GM18868 (cell line): ENCODE measurements around the gene PRDM2.
A peak's percentile ranks its signal among the peaks of the same experiment; 100 is the strongest.
"Not testable (repeated sequence)": the region's sequence is repeated elsewhere in the genome, so short reads cannot be mapped to it uniquely, and the experiment has no call there.

ENCODE experiments used
- ATAC-seq: cut with Tn5 transposase; IDR thresholded peaks from one replicate; pipeline ENCODE4 v1.9.1; 2021; ENCODE audit warnings: mild to moderate bottlenecking, moderate library complexity; ENCODE audit not compliant: unreplicated experiment

The PRDM2 gene

DNA sequence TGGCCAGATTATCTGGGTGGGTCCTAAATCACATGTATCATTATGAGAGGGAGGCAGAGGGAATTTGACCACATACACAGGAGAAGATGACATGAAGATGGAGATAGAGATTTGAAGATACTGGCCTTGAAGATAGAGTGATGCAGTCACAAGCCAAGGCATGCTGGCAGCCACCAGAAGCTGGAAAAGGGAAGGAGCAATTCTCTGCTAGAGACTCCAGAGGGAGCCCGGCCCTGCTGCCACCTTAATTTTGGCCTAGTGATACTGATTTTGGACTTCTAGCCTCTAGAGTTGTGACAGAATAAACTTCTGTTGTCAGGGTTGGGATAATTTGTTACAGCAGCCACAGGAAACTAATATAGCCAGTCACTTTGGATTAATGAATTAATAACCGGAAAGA is 2.2 kb upstream of the PRDM2 start:
- ATAC-seq: no peak

- ATAC-seq: no peak
These were observed 478 bp upstream of the PRDM2 start for GRCh38 chr1:13699510-13699909.

- ATAC-seq: peak; percentile 30
These were observed 708 bp downstream of the PRDM2 start for GRCh38 chr1:13700521-13701270.

DNA sequence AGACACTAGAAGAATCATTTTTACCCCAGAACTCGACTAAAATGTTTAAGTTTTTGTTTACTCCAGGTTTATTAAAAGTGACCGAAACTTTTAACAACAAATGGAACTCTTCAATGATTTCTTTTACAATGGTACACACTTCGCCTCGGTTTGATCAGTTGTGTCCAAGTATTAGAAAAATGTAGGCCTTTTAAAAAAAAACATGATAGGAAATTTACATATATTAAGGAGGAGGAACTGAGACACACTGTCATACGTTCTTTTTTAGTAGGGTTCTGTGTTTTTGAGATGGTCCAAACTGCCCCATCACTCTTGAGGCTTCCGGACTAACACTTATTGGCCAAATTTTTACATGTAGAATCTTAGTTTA is 1.3 kb downstream of the PRDM2 start:
- no peak for ATAC-seq

DNA sequence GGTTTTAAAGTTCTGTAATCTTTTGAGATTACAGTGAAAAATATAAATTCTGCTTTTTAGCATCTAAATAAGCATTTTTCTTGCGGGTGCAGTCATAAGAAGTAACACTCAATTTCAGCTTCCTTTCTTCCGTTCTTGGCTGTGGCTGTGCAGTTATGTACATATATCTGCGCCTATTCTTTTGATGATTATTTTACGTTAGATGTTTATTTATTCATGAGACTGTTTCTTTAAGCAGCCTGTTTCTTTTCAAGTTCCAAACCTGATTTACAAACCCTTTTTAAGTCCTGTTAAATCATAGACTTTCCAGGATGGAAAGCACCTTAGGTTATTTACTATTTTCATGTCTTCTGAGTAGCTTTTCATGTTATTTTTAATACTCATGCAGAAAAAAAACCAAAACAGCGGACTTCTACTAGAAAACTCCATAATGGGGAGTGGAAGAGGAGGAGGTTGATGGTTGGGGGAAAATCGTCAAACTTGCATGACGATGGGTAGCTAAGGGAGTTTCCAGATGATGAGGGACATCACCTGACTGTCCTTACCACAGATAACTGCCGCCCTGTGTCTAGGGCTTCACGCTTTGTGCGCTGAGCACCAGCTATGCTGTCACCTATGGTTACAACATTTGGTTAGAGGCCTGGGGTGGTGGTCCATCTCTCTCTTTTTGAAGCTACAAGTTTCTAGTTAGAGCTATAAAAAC is 2.6 kb downstream of the PRDM2 start:
- ATAC-seq: peak; percentile 77

- no peak for ATAC-seq
These were observed 3.1 kb downstream of the PRDM2 start for GRCh38 chr1:13703128-13703513.

GRCh38 chr1:13703558-13704490 is 3.8 kb downstream of the PRDM2 start:
- ATAC-seq: no peak

- ATAC-seq: no peak
These were observed 6.1 kb downstream of the PRDM2 start for GRCh38 chr1:13706046-13706445.

DNA sequence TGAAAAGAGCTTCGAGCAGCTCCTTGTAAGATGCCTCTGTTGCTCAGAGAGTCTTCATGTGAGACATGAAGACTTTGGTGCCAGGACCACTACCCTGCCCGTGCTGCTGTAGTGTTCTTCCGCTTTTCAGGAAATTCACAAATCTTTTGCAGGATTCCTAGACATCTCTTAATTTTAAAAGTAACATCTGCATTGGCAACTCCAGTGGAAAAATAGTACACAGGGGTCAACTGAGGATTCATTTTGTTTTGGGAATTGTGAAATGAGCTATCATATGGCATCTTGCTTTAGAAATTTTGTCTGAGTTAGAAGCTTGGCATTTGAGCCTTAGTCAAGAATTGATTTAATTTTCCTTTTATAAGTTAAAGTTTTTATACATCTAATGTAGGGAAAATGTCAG is 7.2 kb downstream of the PRDM2 start:
- no peak for ATAC-seq

DNA sequence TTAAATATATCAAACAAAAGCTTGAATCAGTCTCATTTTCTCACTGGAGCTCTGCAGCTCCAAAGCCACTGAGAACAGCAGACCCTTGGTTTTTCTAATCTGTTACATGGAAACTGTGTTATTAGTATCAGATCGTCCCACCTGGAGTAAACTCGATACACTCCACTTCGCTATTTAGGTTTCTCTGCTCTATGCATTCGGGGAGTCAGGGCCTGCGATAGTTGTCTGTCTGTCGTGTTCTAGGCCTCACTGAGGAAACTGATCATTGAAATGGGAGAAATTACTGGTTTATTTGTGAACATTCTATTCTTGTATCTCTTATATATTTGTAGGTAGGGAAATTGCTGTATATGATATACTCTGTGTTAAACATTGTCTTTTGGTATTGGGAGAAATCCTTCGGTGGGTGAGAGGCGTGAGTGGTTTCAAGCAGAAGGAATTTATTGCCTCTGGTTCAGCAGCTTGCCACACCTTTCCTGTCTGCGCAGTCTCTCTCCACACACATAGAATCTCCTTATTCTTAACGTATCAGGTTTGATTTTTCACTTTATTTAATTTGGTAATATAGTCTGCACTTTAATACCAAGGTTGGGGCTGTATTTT is 8.5 kb downstream of the PRDM2 start:
- ATAC-seq: no peak

- no peak for ATAC-seq
These were observed 10.1 kb downstream of the PRDM2 start for GRCh38 chr1:13710086-13710485.

DNA sequence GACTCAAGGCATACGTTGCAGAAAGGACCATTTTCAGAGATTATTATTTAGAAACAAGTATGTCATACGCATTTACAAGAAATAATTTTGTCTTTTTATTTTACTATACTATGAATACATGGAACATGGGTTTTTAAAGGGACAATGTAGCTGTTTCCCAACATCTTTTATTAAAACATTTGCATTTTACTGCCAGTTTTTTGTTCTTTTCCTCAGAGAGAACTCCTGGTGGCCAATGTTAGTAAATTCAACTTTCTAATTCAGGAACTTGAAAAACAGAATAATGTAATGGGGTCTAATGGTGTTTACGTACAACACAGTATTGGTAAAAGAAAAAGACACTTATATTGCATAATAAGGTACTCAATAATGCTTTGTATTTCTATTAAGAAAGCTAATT is 14.9 kb downstream of the PRDM2 start:
- no peak for ATAC-seq

DNA sequence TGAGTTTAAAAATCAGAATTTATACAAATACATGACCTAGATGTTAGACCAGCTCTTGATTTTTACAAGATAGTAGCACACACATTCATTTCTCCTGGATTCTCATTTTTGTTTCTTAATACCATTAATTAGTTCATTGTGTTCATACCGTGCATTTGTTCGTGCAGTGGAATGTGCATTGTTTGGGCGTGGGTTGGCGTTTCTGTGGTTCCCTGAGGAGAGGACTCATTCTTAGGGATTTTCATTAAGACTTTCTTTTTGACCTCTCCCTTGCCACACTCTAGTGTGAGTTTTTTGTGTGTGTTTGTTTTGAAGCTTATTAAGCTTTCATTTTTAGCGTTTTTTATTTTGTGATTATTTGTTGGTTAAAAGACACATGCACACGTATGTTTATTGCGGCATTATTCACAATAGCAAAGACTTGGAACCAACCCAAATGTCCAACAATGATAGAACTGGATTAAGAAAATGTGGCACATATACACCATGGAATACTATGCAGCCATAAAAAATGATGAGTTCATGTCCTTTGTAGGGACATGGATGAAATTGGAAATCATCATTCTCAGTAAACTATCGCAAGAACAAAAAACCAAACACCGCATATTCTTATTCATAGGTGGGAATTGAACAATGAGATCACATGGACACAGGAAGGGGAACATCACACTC is 15.8 kb downstream of the PRDM2 start:
- ATAC-seq: not testable (repeated sequence)

DNA sequence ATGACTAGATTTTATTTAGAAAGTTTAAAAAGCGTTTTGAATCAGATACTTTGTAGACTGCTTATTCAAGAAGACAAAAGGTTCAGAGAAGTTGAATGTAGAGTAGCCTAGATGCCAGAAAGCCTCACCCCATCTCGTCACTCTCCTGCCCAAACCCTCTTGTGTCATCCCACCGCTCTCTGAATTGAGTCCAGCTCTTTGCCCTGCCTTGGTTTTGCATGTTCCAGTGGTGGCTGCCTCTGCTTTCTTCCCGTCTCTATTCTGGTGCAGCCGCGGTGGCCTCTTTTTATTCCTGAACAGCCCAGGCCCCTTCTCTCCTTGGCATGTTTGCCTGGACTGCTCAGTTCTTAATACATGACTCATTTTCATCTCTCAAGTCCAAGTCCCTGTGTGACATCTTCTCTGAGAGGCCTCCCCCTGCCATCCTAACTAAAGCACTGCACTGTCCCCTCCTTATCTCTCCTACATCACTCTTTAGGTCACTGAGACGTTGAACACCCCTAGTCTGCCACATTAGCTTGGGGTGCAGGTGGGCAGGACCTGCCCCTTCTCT is 22.9 kb downstream of the PRDM2 start:
- no peak for ATAC-seq

DNA sequence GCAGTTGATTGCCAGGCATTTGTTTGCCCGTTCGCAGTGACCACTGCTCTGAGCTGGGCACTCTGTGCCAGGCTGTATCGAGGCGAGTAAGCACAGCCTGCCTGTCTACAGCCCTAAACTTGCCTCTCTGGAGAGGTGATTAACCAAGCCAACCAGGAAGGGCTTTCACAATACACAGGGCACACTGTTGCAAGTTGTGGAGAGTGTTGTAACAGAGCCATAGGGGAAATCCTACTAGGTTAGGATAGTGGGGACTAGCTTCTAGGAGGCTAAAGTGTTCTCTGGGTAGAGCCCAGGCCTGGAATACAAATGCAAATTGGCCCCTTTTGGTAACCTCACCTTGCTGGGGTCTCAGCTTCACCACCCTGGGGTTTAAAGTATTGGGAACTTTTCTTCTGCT is 23.8 kb downstream of the PRDM2 start:
- ATAC-seq: no peak

GRCh38 chr1:13725714-13726175 is 25.8 kb downstream of the PRDM2 start:
- no peak for ATAC-seq

DNA sequence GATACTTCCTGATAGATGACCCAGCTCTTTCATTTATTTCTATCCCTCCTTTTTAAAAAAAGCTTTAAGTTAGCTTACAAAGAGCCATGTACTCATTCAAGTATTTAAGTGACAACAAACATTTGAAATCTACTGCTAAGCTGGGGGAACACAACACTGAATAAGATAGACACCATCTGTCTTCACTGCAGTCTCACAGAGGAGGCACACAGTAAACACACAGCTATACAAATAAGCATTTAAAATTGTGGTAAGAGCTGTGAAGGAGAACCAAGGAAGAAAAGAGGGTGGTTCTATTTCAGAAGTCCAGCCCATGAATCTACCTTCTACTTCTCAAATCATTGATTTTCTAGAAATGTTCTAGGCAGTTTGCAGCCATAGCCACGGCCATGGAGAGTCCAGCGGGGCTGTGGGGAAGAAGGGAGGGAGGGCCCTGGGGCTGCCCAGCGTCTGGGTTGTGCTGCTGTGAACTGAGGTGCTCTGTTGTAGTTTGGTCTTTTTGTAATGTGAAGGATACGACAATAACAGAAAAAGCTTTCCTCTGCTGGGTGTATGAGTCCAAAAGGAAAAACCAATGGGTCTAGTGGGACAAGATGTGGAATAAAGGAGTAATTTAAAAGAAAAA is 28.2 kb downstream of the PRDM2 start:
- ATAC-seq: no peak

GRCh38 chr1:13730291-13730690 is 30.3 kb downstream of the PRDM2 start:
- ATAC-seq: no peak

DNA sequence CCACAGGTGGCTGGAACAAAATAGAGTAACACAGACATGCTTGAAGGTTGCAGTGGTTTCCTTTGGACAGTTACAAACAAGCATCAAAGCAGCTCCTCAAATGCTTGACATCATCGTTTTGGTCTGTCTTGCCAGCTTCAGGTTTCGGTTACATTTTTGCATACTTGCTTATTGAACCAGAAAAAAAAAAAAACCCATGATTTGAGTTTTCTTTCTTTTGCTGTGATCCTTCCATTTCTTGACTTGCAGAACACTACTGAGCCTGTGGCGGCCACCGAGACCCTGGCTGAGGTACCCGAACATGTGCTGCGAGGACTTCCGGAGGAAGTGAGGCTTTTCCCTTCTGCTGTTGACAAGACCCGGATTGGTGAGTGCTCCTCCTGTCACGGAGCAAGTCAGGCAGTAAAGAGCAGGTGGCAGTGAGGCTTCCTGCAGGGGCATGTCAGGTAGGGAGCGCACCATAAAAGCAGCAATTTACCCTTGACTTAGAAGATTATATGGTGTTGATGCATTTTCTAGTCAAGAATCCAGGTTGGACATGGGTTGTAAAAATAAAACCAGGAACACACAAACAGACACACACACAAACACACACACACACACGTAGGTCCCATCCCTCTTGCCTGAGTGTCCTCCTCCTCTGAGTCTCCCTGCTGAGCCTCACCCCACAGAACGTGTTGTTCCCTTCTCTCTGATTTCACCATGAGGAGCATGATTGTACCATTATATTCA is 30.9 kb downstream of the PRDM2 start:
- peak; percentile 90 for ATAC-seq
